ENCODE measurements around the gene USP3. TPM values are rescaled to one million over a fixed set of nuclear protein-coding genes. Genes with fewer than 3 reads are reported as not detected.

USP3 gene
- total and polyA plus RNA-seq, 2 donors (not counting 3 experiments of a cell fraction or from before 2014, with no cell fraction given): 18.8 to 52.4 TPM

DNA sequence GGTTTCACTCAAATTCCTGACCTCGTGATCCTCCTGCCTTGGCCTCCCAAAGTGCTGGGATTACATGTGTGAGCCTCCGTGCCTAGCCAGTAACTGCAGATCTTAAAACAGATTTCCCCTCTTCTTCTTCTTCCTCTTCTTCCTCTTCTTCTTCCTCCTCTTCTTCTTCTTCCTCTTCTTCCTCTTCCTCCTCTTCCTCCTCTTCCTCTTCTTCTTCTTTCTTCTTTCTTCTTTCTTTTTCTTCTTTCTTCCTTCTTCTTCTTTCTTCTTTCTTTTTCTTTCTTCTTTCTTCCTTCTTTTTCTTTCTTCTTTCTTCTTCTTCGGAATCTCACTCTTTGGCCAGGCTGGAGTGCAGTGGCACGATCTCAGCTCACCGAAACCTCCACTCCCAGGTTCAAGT lies 7.8 kb downstream of the USP3 start:
- H3K27ac ChIP-seq (ENCODE audit: insufficient read depth, low read depth, low read length): no peak overlapping the region
- intact Hi-C loops (cut with micrococcal nuclease): no loop called here
- peaks cover 99% of the 10 kb centered on the region for H3K79me2 ChIP-seq (ENCODE audit: control insufficient read depth, insufficient read depth, low read length)
- POLR2A ChIA-PET: no interaction called here
- no peak overlapping the region for H2AFZ ChIP-seq (ENCODE audit: low read depth, low read length)
- no peaks in the 10 kb centered on the region for H3K27me3 ChIP-seq (ENCODE audit: control insufficient read depth in 2 of 2, insufficient read depth in 2 of 2, low read length in 2 of 2)
- DNase-seq (ENCODE audit: low read depth, low spot score) (no peak), FAIRE-seq (no peak)
- BruUV-seq (replicated peaks): no TSS peak
- no peaks in the 10 kb centered on the region for H3K9me3 ChIP-seq (replicated peaks; ENCODE audit: control insufficient read depth, insufficient read depth, low read length)
- TF ChIP-seq GATA2 (IDR thresholded peaks at IDR 0.05; ENCODE audit: insufficient read depth, insufficient read length, low read depth, low read length) (no peak), MAX (IDR thresholded peaks at IDR 0.05; ENCODE audit: insufficient read depth, insufficient read length) (no peak), FOS (IDR thresholded peaks at IDR 0.05; ENCODE audit: borderline replicate concordance, insufficient read depth, low read length) (no peak), JUN (IDR thresholded peaks at IDR 0.05; ENCODE audit: borderline replicate concordance, insufficient read depth, insufficient read length, low read depth) (no peak), POLR2A (IDR thresholded peaks at IDR 0.05; ENCODE audit: low read depth, low read length) (no peak), MYC (IDR thresholded peaks at IDR 0.05; ENCODE audit: low read depth, low read length) (no peak), POLR2AphosphoS5 (IDR thresholded peaks at IDR 0.05; ENCODE audit: insufficient read depth, low read depth, low read length) (no peak)
- TF ChIP-seq, protein P1, sequence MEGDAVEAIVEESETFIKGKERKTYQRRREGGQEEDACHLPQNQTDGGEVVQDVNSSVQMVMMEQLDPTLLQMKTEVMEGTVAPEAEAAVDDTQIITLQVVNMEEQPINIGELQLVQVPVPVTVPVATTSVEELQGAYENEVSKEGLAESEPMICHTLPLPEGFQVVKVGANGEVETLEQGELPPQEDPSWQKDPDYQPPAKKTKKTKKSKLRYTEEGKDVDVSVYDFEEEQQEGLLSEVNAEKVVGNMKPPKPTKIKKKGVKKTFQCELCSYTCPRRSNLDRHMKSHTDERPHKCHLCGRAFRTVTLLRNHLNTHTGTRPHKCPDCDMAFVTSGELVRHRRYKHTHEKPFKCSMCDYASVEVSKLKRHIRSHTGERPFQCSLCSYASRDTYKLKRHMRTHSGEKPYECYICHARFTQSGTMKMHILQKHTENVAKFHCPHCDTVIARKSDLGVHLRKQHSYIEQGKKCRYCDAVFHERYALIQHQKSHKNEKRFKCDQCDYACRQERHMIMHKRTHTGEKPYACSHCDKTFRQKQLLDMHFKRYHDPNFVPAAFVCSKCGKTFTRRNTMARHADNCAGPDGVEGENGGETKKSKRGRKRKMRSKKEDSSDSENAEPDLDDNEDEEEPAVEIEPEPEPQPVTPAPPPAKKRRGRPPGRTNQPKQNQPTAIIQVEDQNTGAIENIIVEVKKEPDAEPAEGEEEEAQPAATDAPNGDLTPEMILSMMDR (IDR thresholded peaks at IDR 0.05; ENCODE audit: extremely low read depth in 1 of 2, insufficient read depth in 1 of 2, low read depth in 1 of 2, low read length in 2 of 2): no peak
- H3K4me1 ChIP-seq (ENCODE audit: control insufficient read depth, extremely low read depth, insufficient read depth, low read length): peaks cover 41% of the 10 kb centered on the region
- no peaks in the 10 kb centered on the region for H3K36me3 ChIP-seq (ENCODE audit: control insufficient read depth in 2 of 2, extremely low read depth in 1 of 2, insufficient read depth in 2 of 2, low read length in 2 of 2)
- peaks cover 4% of the 10 kb centered on the region for H3K9me1 ChIP-seq (replicated peaks; ENCODE audit: control insufficient read depth, extremely low read depth, insufficient read depth, low read length)
- no peak overlapping the region for H3K4me2 ChIP-seq (ENCODE audit: insufficient read depth, low read length)
- H3K9ac ChIP-seq (replicated peaks; ENCODE audit: extremely low read depth, insufficient read depth, low read length): no peak overlapping the region
- CTCF ChIA-PET: interaction anchor here (2.5 to 3.8 kb wide), 2 partner anchors 10 to 45 kb away, joined by 9 to 17 read pairs; no protein-coding TSS in a partner anchor
- dilution Hi-C loops (cut with MboI; ENCODE audit: extremely low pct_ligation_motif_present, low sequenced_read_pairs): no loop called here
- peaks cover 24% of the 10 kb centered on the region for H4K20me1 ChIP-seq (replicated peaks; ENCODE audit: control insufficient read depth, extremely low read depth, insufficient read depth, low read length)
- no peak overlapping the region for H3K4me3 ChIP-seq (replicated peaks in 1 of 3; ENCODE audit: insufficient read depth in 1 of 3, low read depth in 1 of 3, low read length in 3 of 3)

Measured in endothelial cell of umbilical vein (primary cell).